IPS-NIHi11 (cell line): ENCODE measurements around the gene DENND2C.

Experiments used
- DNase-seq: peaks from one replicate; pipeline ENCODE4 v3.0.0; 2012; ENCODE audit warnings: mixed read lengths, low spot score

The DENND2C gene

GRCh38 chr1:114669562-114670082 is at the start of gene DENND2C:
DENND2C (minus strand) TSS chr1:114670049; CDS start chr1:114625984, 44,065 bp downstream.
- DNase-seq: peak; percentile 80

- DNase-seq: no peak
Observed at GRCh38 chr1:114719424-114719787, 49.6 kb upstream of the DENND2C start.

GRCh38 chr1:114718661-114719423 is 49.0 kb upstream of the DENND2C start:
- no peak for DNase-seq

- DNase-seq: peak; percentile 98
Observed at GRCh38 chr1:114716304-114717170, 46.7 kb upstream of the DENND2C start, which contains the start of gene NRAS. NRAS (minus strand) TSS chr1:114716771; CDS start chr1:114716160, 611 bp downstream.

GRCh38 chr1:114715952-114716303 is 46.1 kb upstream of the DENND2C start:
- no peak for DNase-seq

- no peak for DNase-seq
Observed at GRCh38 chr1:114712977-114713376, 43.1 kb upstream of the DENND2C start.

- no peak for DNase-seq
Observed at GRCh38 chr1:114710360-114710759, 40.5 kb upstream of the DENND2C start.

GRCh38 chr1:114707604-114708003 is 37.8 kb upstream of the DENND2C start:
- DNase-seq: no peak

- DNase-seq: no peak
Observed at GRCh38 chr1:114703242-114703641, 33.4 kb upstream of the DENND2C start.

GRCh38 chr1:114702737-114703136 is 32.9 kb upstream of the DENND2C start:
- DNase-seq: no peak

GRCh38 chr1:114701931-114702330 is 32.1 kb upstream of the DENND2C start:
- DNase-seq: no peak

- no peak for DNase-seq
Observed at GRCh38 chr1:114700036-114700600, 30.3 kb upstream of the DENND2C start.

GRCh38 chr1:114696810-114697209 is 27.0 kb upstream of the DENND2C start:
- no peak for DNase-seq

GRCh38 chr1:114695430-114696058 is 25.7 kb upstream of the DENND2C start, which contains the start of gene AMPD1:
AMPD1 (minus strand) TSS chr1:114695546; CDS start chr1:114695471, 75 bp downstream.
- no peak for DNase-seq

GRCh38 chr1:114694540-114695310 is 24.9 kb upstream of the DENND2C start:
- no peak for DNase-seq

- no peak for DNase-seq
Observed at GRCh38 chr1:114692947-114693346, 23.1 kb upstream of the DENND2C start.

GRCh38 chr1:114691061-114691460 is 21.2 kb upstream of the DENND2C start:
- no peak for DNase-seq

GRCh38 chr1:114690148-114690547 is 20.3 kb upstream of the DENND2C start:
- DNase-seq: no peak

GRCh38 chr1:114688526-114688925 is 18.7 kb upstream of the DENND2C start:
- no peak for DNase-seq

GRCh38 chr1:114685851-114686250 is 16.0 kb upstream of the DENND2C start:
- DNase-seq: no peak

GRCh38 chr1:114677691-114678090 is 7.8 kb upstream of the DENND2C start:
- no peak for DNase-seq
